ENCODE data around the gene RHBG. TPM values are rescaled to one million over a fixed set of nuclear protein-coding genes. Genes with fewer than 3 reads are reported as not detected.
"Not testable (repeated sequence)": the region's sequence is repeated elsewhere in the genome, so short reads cannot be mapped to it uniquely, and the experiment has no call there.

The RHBG gene
- total and polyA plus RNA-seq, 2 donors (not counting 3 experiments of a cell fraction or from before 2014, with no cell fraction given), result not detected

- Histone ChIP-seq H2AFZ (ENCODE audit: low read depth, low read length) (no peak overlapping the region), H3K27ac (ENCODE audit: insufficient read depth, low read depth, low read length) (no peak overlapping the region), H3K9ac (replicated peaks; ENCODE audit: extremely low read depth, insufficient read depth, low read length) (no peak overlapping the region), H3K4me1 (ENCODE audit: control insufficient read depth, extremely low read depth, insufficient read depth, low read length) (no peaks in the 10 kb centered on the region), H4K20me1 (replicated peaks; ENCODE audit: control insufficient read depth, extremely low read depth, insufficient read depth, low read length) (no peaks in the 10 kb centered on the region), H3K9me1 (replicated peaks; ENCODE audit: control insufficient read depth, extremely low read depth, insufficient read depth, low read length) (no peaks in the 10 kb centered on the region), H3K36me3 (ENCODE audit: control insufficient read depth in 2 of 2, extremely low read depth in 1 of 2, insufficient read depth in 2 of 2, low read length in 2 of 2) (no peaks in the 10 kb centered on the region), H3K4me3 (replicated peaks in 1 of 3; ENCODE audit: insufficient read depth in 1 of 3, low read depth in 1 of 3, low read length in 3 of 3) (no peak overlapping the region), H3K4me2 (ENCODE audit: insufficient read depth, low read length) (no peak overlapping the region), H3K79me2 (ENCODE audit: control insufficient read depth, insufficient read depth, low read length) (no peaks in the 10 kb centered on the region), H3K27me3 (ENCODE audit: control insufficient read depth in 2 of 2, insufficient read depth in 2 of 2, low read length in 2 of 2) (peaks cover 20 to 29% of the 10 kb centered on the region in 2 experiments), H3K9me3 (replicated peaks; ENCODE audit: control insufficient read depth, insufficient read depth, low read length) (no peaks in the 10 kb centered on the region)
- POLR2A ChIA-PET, result no interaction called here
- DNase-seq (ENCODE audit: low read depth, low spot score), result no peak
- intact Hi-C loops (cut with micrococcal nuclease), result no loop called here
- TF ChIP-seq MAX (IDR thresholded peaks at IDR 0.05; ENCODE audit: insufficient read depth, insufficient read length) (no peak), POLR2AphosphoS5 (IDR thresholded peaks at IDR 0.05; ENCODE audit: insufficient read depth, low read depth, low read length) (no peak), MYC (IDR thresholded peaks at IDR 0.05; ENCODE audit: low read depth, low read length) (no peak), FOS (IDR thresholded peaks at IDR 0.05; ENCODE audit: borderline replicate concordance, insufficient read depth, low read length) (no peak), POLR2A (IDR thresholded peaks at IDR 0.05; ENCODE audit: low read depth, low read length) (no peak)
- CTCF ChIA-PET, result interaction anchor here (1.5 kb wide), 1 partner anchor 39 kb away, joined by 3 read pairs; no protein-coding TSS in a partner anchor
- no TSS peak for BruUV-seq (replicated peaks)
- FAIRE-seq, result no peak
- dilution Hi-C loops (cut with MboI; ENCODE audit: extremely low pct_ligation_motif_present, low sequenced_read_pairs), result no loop called here
These were observed 22.4 kb upstream of the RHBG start for GRCh38 chr1:156346636-156347035.

GRCh38 chr1:156347331-156347730 lies 21.7 kb upstream of the RHBG start:
- dilution Hi-C loops (cut with MboI; ENCODE audit: extremely low pct_ligation_motif_present, low sequenced_read_pairs), result no loop called here

GRCh38 chr1:156352481-156352880 lies 16.5 kb upstream of the RHBG start:
- not testable (repeated sequence) for FAIRE-seq
- CTCF ChIA-PET, result interaction anchor here (0.8 to 2.6 kb wide), 3 partner anchors 9 to 94 kb away, joined by 5 to 11 read pairs (median 6); no protein-coding TSS in a partner anchor

More at GRCh38 chr1:156347331-156347730, 21.7 kb upstream of the RHBG start:
- DNase-seq (ENCODE audit: low read depth, low spot score) (no peak), FAIRE-seq (no peak)
- Histone ChIP-seq H3K9me3 (replicated peaks; ENCODE audit: control insufficient read depth, insufficient read depth, low read length) (no peaks in the 10 kb centered on the region), H3K4me1 (ENCODE audit: control insufficient read depth, extremely low read depth, insufficient read depth, low read length) (no peaks in the 10 kb centered on the region), H3K27ac (ENCODE audit: insufficient read depth, low read depth, low read length) (no peak overlapping the region), H2AFZ (ENCODE audit: low read depth, low read length) (no peak overlapping the region), H3K4me3 (replicated peaks in 1 of 3; ENCODE audit: insufficient read depth in 1 of 3, low read depth in 1 of 3, low read length in 3 of 3) (no peak overlapping the region), H4K20me1 (replicated peaks; ENCODE audit: control insufficient read depth, extremely low read depth, insufficient read depth, low read length) (no peaks in the 10 kb centered on the region), H3K9me1 (replicated peaks; ENCODE audit: control insufficient read depth, extremely low read depth, insufficient read depth, low read length) (no peaks in the 10 kb centered on the region), H3K79me2 (ENCODE audit: control insufficient read depth, insufficient read depth, low read length) (no peaks in the 10 kb centered on the region), H3K27me3 (ENCODE audit: control insufficient read depth in 2 of 2, insufficient read depth in 2 of 2, low read length in 2 of 2) (peaks cover 20 to 29% of the 10 kb centered on the region in 2 experiments), H3K9ac (replicated peaks; ENCODE audit: extremely low read depth, insufficient read depth, low read length) (no peak overlapping the region), H3K36me3 (ENCODE audit: control insufficient read depth in 2 of 2, extremely low read depth in 1 of 2, insufficient read depth in 2 of 2, low read length in 2 of 2) (no peaks in the 10 kb centered on the region), H3K4me2 (ENCODE audit: insufficient read depth, low read length) (no peak overlapping the region)
- CTCF ChIA-PET, result interaction anchor here (1.3 to 1.6 kb wide), 4 partner anchors 11 to 99 kb away, joined by 3 to 10 read pairs (median 4); no protein-coding TSS in a partner anchor
- TF ChIP-seq MYC (IDR thresholded peaks at IDR 0.05; ENCODE audit: low read depth, low read length) (no peak), POLR2AphosphoS5 (IDR thresholded peaks at IDR 0.05; ENCODE audit: insufficient read depth, low read depth, low read length) (no peak), GATA2 (IDR thresholded peaks at IDR 0.05; ENCODE audit: insufficient read depth, insufficient read length, low read depth, low read length) (no peak), JUN (IDR thresholded peaks at IDR 0.05; ENCODE audit: borderline replicate concordance, insufficient read depth, insufficient read length, low read depth) (no peak), FOS (IDR thresholded peaks at IDR 0.05; ENCODE audit: borderline replicate concordance, insufficient read depth, low read length) (no peak), POLR2A (IDR thresholded peaks at IDR 0.05; ENCODE audit: low read depth, low read length) (no peak)
- POLR2A ChIA-PET, result no interaction called here
- intact Hi-C loops (cut with micrococcal nuclease), result no loop called here
- no TSS peak for BruUV-seq (replicated peaks)

More at GRCh38 chr1:156352481-156352880, 16.5 kb upstream of the RHBG start:
- H3K4me3 ChIP-seq (replicated peaks in 1 of 3; ENCODE audit: insufficient read depth in 1 of 3, low read depth in 1 of 3, low read length in 3 of 3); H3K27ac ChIP-seq (ENCODE audit: insufficient read depth, low read depth, low read length); H3K9me3 ChIP-seq (replicated peaks; ENCODE audit: control insufficient read depth, insufficient read depth, low read length); H3K9me1 ChIP-seq (replicated peaks; ENCODE audit: control insufficient read depth, extremely low read depth, insufficient read depth, low read length); H4K20me1 ChIP-seq (replicated peaks; ENCODE audit: control insufficient read depth, extremely low read depth, insufficient read depth, low read length); dilution Hi-C loops (cut with MboI; ENCODE audit: extremely low pct_ligation_motif_present, low sequenced_read_pairs); DNase-seq (ENCODE audit: low read depth, low spot score); BruUV-seq (replicated peaks); H3K4me1 ChIP-seq (ENCODE audit: control insufficient read depth, extremely low read depth, insufficient read depth, low read length); H3K9ac ChIP-seq (replicated peaks; ENCODE audit: extremely low read depth, insufficient read depth, low read length); H3K4me2 ChIP-seq (ENCODE audit: insufficient read depth, low read length); intact Hi-C loops (cut with micrococcal nuclease); POLR2A ChIA-PET; H2AFZ ChIP-seq (ENCODE audit: low read depth, low read length); H3K36me3 ChIP-seq (ENCODE audit: control insufficient read depth in 2 of 2, extremely low read depth in 1 of 2, insufficient read depth in 2 of 2, low read length in 2 of 2); H3K79me2 ChIP-seq (ENCODE audit: control insufficient read depth, insufficient read depth, low read length): not testable (repeated sequence)
- peaks cover 17 to 18% of the 10 kb centered on the region in 2 experiments for H3K27me3 ChIP-seq (ENCODE audit: control insufficient read depth in 2 of 2, insufficient read depth in 2 of 2, low read length in 2 of 2)

Data from endothelial cell of umbilical vein (primary cell).